Hepatocyte (in vitro differentiated cells): ENCODE results near the gene TMPRSS4. TPM values are rescaled to one million over a fixed set of nuclear protein-coding genes. Genes with fewer than 3 reads are reported as not detected.

Experiments used
- DNase-seq: peaks from one replicate; pipeline ENCODE4 v3.0.0-alpha.2; 2016; ENCODE audit warnings: low spot score
- H2AFZ ChIP-seq: fragments of 200-600 bp; sonication (generic); 2 replicates; pipeline ENCODE4 v1.6.0; 2016; ENCODE audit warnings: antibody characterized with exemption, mild to moderate bottlenecking
- H3K27ac ChIP-seq: fragments of 200-600 bp; sonication (generic); 2 replicates; pipeline ENCODE4 v1.5.1; 2016; ENCODE audit warnings: mild to moderate bottlenecking
- H3K27me3 ChIP-seq: fragments of 200-600 bp; sonication (generic); 2 replicates; pipeline ENCODE4 v1.6.1; 2016
- H3K36me3 ChIP-seq: fragments of 200-600 bp; sonication (generic); replicated peaks from 2 replicates; pipeline ENCODE4 v1.5.1; 2016; ENCODE audit warnings: low read depth; ENCODE audit not compliant: insufficient read depth
- H3K4me1 ChIP-seq: fragments of 200-600 bp; sonication (generic); 2 replicates; pipeline ENCODE4 v1.5.1; 2016; ENCODE audit warnings: mild to moderate bottlenecking, moderate library complexity; ENCODE audit not compliant: insufficient read depth
- H3K4me2 ChIP-seq: fragments of 200-600 bp; sonication (generic); 2 replicates; pipeline ENCODE4 v1.6.0; 2016
- H3K4me3 ChIP-seq: fragments of 200-600 bp; sonication (generic); 2 replicates; pipeline ENCODE4 v1.5.1; 2016; ENCODE audit warnings: mild to moderate bottlenecking
- H3K79me2 ChIP-seq: fragments of 200-600 bp; sonication (generic); 2 replicates; pipeline ENCODE4 v1.6.0; 2017; ENCODE audit warnings: mild to moderate bottlenecking
- H3K9me2 ChIP-seq: fragments of 200-600 bp; sonication (generic); replicated peaks from 2 replicates; pipeline ENCODE4 v1.6.0; 2017; ENCODE audit warnings: mild to moderate bottlenecking; ENCODE audit not compliant: insufficient read depth
- H3K9me3 ChIP-seq: fragments of 200-600 bp; sonication (generic); 2 replicates; pipeline ENCODE4 v1.5.1; 2016; ENCODE audit warnings: low read depth, mild to moderate bottlenecking
- H4K20me1 ChIP-seq: fragments of 200-600 bp; sonication (generic); 2 replicates; pipeline ENCODE4 v1.6.0; 2016; ENCODE audit warnings: mild to moderate bottlenecking; ENCODE audit not compliant: insufficient read depth, poor library complexity, severe bottlenecking
- CTCF ChIP-seq: fragments of 200-600 bp; sonication (generic); IDR thresholded peaks from 2 replicates; pipeline ENCODE4 v1.5.1; 2016; ENCODE audit warnings: antibody characterized with exemption, mild to moderate bottlenecking; ENCODE audit not compliant: poor library complexity
- EZH2 ChIP-seq: fragments of 200-600 bp; sonication (generic); IDR thresholded peaks from 2 replicates; pipeline ENCODE4 v1.6.1; 2016; ENCODE audit warnings: antibody characterized with exemption, mild to moderate bottlenecking, borderline replicate concordance
- EZH2phosphoT487 ChIP-seq: fragments of 200-600 bp; sonication (generic); IDR thresholded peaks from one replicate; pipeline ENCODE4 v1.6.1; 2018; ENCODE audit warnings: antibody characterized with exemption, mild to moderate bottlenecking, low read depth, moderate library complexity; ENCODE audit not compliant: unreplicated experiment, severe bottlenecking
- WGBS: methylation state at CpG from one replicate; pipeline ENCODE4 v1.1.6; 2016; ENCODE audit warnings: low lambda C conversion rate; ENCODE audit errors: missing lambda C conversion rate; 5-methylcytosine and 5-hydroxymethylcytosine counted together
- polyA plus RNA-seq: library from polyadenylated mRNA; unstranded; fragments of >200 nt; fragmentation: Nextera tagmentation; extraction: Ambion mirVana; gene quantifications from 2 replicates; pipeline ENCODE4 v1.2.1, GENCODE V29; 2016
- total RNA-seq: library from RNA; depleted of rRNA; stranded (reverse); fragments of >200 nt; gene quantifications from 2 replicates; pipeline ENCODE4 v1.2.3, GENCODE V29; 2014

The TMPRSS4 gene
- total and polyA plus RNA-seq, 2 experiments from 2014 or later: 10.9 to 16.2 TPM

GRCh38 chr11:118135796-118136165 lies 58.9 kb downstream of the TMPRSS4 start:
- H3K79me2 ChIP-seq: no peaks in the 10 kb centered on the region

GRCh38 chr11:118136341-118136740 lies 59.5 kb downstream of the TMPRSS4 start:
- Histone ChIP-seq H3K27me3 (peaks cover 16% of the 10 kb centered on the region), H3K36me3 (no peaks in the 10 kb centered on the region), H3K79me2 (no peaks in the 10 kb centered on the region), H3K9me2 (no peaks in the 10 kb centered on the region), H3K9me3 (no peaks in the 10 kb centered on the region), H3K4me2 (no peak overlapping the region), H3K27ac (no peak overlapping the region), H2AFZ (no peak overlapping the region), H3K4me1 (no peaks in the 10 kb centered on the region), H4K20me1 (no peaks in the 10 kb centered on the region), H3K4me3 (no peak overlapping the region)
- no peak for DNase-seq
- 82% methylated on average over 2 of the region's 2 CpGs for WGBS
- TF ChIP-seq EZH2 (no peak), CTCF (no peak), EZH2phosphoT487 (no peak)

More at GRCh38 chr11:118135796-118136165, 58.9 kb downstream of the TMPRSS4 start:
- H3K4me3 ChIP-seq: no peak overlapping the region
- TF ChIP-seq CTCF (no peak), EZH2phosphoT487 (no peak), EZH2 (no peak)
- no peaks in the 10 kb centered on the region for H3K4me1 ChIP-seq
- WGBS: 70% methylated on average over 2 of the region's 5 CpGs
- no peaks in the 10 kb centered on the region for H3K9me3 ChIP-seq
- H2AFZ ChIP-seq: no peak overlapping the region
- H3K27ac ChIP-seq: no peak overlapping the region
- no peak overlapping the region for H3K4me2 ChIP-seq
- no peaks in the 10 kb centered on the region for H4K20me1 ChIP-seq
- no peak for DNase-seq
- H3K36me3 ChIP-seq: no peaks in the 10 kb centered on the region
- peaks cover 15% of the 10 kb centered on the region for H3K27me3 ChIP-seq
- H3K9me2 ChIP-seq: no peaks in the 10 kb centered on the region

- H3K9me2 ChIP-seq: no peaks in the 10 kb centered on the region
- H2AFZ ChIP-seq: no peak overlapping the region
- DNase-seq: no peak
- H3K9me3 ChIP-seq: no peaks in the 10 kb centered on the region
- no peaks in the 10 kb centered on the region for H3K36me3 ChIP-seq
- peaks cover 16% of the 10 kb centered on the region for H3K27me3 ChIP-seq
- TF ChIP-seq EZH2 (no peak), EZH2phosphoT487 (no peak), CTCF (no peak)
- H3K27ac ChIP-seq: no peak overlapping the region
- H3K79me2 ChIP-seq: no peaks in the 10 kb centered on the region
- H3K4me3 ChIP-seq: no peak overlapping the region
- no peak overlapping the region for H3K4me2 ChIP-seq
- H4K20me1 ChIP-seq: no peaks in the 10 kb centered on the region
- WGBS: 77% methylated on average over 10 of the region's 10 CpGs
- H3K4me1 ChIP-seq: no peaks in the 10 kb centered on the region
These were observed 59.9 kb downstream of the TMPRSS4 start for GRCh38 chr11:118136801-118137200.

GRCh38 chr11:118138839-118139420 lies 62.1 kb downstream of the TMPRSS4 start:
- no peaks in the 10 kb centered on the region for H3K79me2 ChIP-seq
- no peak for TF ChIP-seq EZH2
- no peak for TF ChIP-seq EZH2phosphoT487
- no peak for TF ChIP-seq CTCF
- H2AFZ ChIP-seq: no peak overlapping the region
- no peaks in the 10 kb centered on the region for H3K9me2 ChIP-seq
- no peaks in the 10 kb centered on the region for H3K4me1 ChIP-seq
- no peak overlapping the region for H3K4me3 ChIP-seq
- H3K27ac ChIP-seq: no peak overlapping the region
- H3K4me2 ChIP-seq: no peak overlapping the region
- WGBS: 65% methylated on average over 10 of the region's 10 CpGs
- no peaks in the 10 kb centered on the region for H3K9me3 ChIP-seq
- no peaks in the 10 kb centered on the region for H4K20me1 ChIP-seq
- DNase-seq: no peak
- H3K36me3 ChIP-seq: no peaks in the 10 kb centered on the region
- H3K27me3 ChIP-seq: peaks cover 25% of the 10 kb centered on the region
